ENCODE results near the gene C1RL. TPM values are rescaled to one million over a fixed set of nuclear protein-coding genes. Genes with fewer than 3 reads are reported as not detected.
"Not testable (repeated sequence)": the region's sequence is repeated elsewhere in the genome, so short reads cannot be mapped to it uniquely, and the experiment has no call there.

C1RL gene
- total RNA-seq, 2 donors from 2014 or later, result 14.0 to 30.6 TPM

DNA sequence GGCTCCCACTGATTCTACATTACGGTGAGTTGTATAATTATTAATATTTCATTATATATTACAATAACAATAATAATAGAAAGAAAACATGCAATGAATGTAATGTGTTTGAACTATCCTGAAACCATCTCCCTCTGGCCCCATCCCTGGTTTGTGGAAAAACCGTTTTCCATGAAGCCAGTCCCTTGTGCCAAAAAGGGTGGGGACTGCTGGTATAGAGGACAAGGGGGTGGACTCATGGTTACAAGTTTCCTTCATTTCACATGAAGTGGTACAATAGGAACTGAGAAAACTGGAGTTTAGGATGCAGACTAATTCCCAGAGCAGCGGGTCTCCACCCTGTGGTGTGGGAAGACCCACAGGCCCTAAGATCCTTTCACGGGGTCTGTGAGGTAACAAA lies 3.0 kb upstream of the C1RL start:
- Mint-ChIP-seq H3K4me3 (no peak overlapping the region), H3K27ac (no peak overlapping the region), H3K4me1 (peaks cover 14% of the 10 kb centered on the region), H3K9me3 (no peaks in the 10 kb centered on the region), H3K27me3 (no peaks in the 10 kb centered on the region), H3K36me3 (ENCODE audit: low read depth) (peaks cover 64% of the 10 kb centered on the region)
- no peak for ATAC-seq (replicated peaks)

DNA sequence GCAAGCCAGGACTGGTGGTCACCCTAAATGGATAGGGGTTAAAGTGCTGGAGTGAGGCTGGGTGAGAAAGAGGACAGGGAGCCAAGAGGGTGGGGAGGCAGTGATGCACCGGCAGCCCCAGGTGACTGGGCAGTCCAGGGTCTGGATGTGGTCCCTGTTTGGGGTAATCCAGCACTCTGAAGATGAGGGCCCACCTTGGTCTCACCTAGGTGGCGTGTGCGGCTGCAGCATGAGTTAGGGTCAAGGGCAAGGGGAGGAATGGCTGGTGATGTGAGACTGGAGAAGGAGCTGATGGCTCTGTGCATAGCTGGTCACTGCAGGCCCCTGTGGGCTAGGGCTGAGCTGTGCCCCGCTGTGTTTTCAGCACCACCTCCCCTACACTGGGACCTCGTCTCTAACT lies 1.6 kb upstream of the C1RL start:
- Mint-ChIP-seq H3K27me3 (no peaks in the 10 kb centered on the region), H3K36me3 (ENCODE audit: low read depth) (peaks cover 65% of the 10 kb centered on the region), H3K4me3 (peak overlapping the region; percentile 97), H3K27ac (no peak overlapping the region), H3K9me3 (peaks cover 7% of the 10 kb centered on the region), H3K4me1 (peaks cover 17% of the 10 kb centered on the region)
- no peak for ATAC-seq (replicated peaks)

DNA sequence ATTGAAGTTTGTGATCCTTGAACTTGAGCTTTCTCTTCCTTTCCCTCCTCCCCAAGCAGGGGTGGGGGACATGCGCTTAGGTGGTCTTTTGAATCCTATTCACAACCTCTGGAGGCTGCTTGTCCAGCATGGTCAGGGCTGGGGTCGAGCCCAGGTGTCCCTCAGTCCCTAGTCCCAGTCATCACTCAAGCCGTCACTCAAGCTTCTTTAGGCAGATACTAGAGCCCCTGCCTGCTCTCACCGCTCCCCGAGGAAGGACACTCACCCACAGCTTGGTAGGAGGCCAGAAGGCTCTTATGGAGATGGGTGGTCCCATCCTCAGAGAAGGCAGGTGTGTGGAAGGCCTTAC lies 532 bp upstream of the C1RL start:
- H3K9me3 Mint-ChIP-seq, result peaks cover 10% of the 10 kb centered on the region
- H3K36me3 Mint-ChIP-seq (ENCODE audit: low read depth), result peaks cover 59% of the 10 kb centered on the region
- H3K27ac Mint-ChIP-seq, result peak overlapping the region; percentile 95
- ATAC-seq (replicated peaks), result no peak
- no peaks in the 10 kb centered on the region for H3K27me3 Mint-ChIP-seq
- H3K4me1 Mint-ChIP-seq, result peaks cover 20% of the 10 kb centered on the region
- H3K4me3 Mint-ChIP-seq, result peak overlapping the region; percentile 97

DNA sequence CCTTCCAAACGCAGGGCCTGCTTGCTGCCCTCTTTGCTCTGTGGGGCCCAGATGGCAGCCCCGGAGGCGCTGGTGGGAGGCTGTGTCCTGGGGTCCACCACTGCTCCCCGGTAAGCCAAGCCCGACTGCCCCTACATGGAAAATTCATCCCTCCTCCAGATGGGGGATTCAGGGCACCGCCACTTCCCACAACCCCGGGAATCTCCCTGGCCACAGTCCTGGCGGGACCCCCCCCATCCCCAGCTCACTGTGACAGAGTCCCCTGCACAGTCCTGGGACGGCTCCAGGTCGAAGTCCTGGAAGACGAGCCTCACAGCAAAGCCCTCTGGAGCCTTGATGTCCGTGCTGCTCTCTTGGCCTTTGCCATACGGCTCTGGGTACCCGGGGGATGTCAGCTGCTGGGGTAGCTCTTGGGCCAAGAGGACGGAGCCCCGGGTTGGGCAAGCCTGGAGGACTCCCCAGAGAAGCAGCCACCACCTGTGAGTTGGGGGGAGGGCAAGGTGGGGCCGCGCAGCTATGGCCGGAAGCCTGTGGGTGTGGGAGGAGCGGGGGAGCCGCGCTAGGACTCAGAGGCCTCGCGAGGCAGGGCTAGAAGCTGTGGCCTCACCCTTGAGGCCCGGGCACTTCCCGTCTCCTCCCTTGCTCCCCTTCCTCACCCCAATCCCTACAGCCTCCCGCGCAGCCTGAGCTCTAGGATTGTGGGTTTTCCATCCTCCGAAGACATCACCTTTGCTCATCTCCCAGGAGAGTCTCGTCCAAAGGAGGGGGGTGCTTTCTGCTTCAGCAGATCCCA lies 815 bp downstream of the C1RL start:
- peak overlapping the region; percentile 95 for H3K27ac Mint-ChIP-seq
- H3K27me3 Mint-ChIP-seq, result no peaks in the 10 kb centered on the region
- H3K9me3 Mint-ChIP-seq, result peaks cover 10% of the 10 kb centered on the region
- peaks cover 16% of the 10 kb centered on the region for H3K4me1 Mint-ChIP-seq
- H3K36me3 Mint-ChIP-seq (ENCODE audit: low read depth), result peaks cover 54% of the 10 kb centered on the region
- peak overlapping the region; percentile 97 for H3K4me3 Mint-ChIP-seq
- peak; percentile 96 for ATAC-seq (replicated peaks)

DNA sequence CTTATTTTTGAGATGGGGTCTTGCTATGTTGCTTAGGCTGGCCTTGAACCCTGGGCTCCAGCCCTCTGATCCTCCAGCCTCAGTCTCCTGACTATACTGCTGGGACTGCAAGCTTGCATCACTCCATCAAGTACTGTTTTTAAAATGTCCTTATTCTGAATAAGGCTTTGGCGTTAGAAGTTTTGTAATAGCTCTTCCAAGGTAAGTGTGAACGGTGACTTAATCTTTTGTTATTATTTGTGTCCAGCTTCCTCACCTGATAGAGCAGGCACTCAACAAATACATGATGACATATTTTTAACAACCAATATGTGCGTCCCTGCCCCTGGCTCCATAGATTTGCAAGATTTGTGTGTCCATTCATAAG lies 1.4 kb downstream of the C1RL start:
- H3K27me3 Mint-ChIP-seq, result no peaks in the 10 kb centered on the region
- peaks cover 57% of the 10 kb centered on the region for H3K36me3 Mint-ChIP-seq (ENCODE audit: low read depth)

DNA sequence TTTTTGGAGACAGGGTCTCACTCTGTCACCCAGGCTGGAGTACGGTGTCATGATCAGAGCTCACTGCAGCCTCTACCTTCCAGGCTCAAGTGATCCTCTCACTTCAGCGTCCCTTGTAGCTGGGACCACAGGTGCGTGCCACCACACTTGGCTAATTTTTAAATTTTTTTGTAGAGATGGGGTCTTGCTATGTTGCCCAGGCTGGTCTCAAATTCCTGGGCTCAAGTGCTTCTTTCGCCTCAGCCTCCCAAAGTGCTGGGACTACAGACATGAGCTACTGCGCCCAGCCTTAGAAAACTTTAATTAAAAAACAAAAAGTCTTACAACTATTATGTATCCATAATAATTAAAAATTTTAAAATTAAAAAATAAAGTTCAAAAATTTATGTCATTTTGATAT lies 1.8 kb downstream of the C1RL start:
- H3K4me3 Mint-ChIP-seq, result peak overlapping the region; percentile 97
- ATAC-seq (replicated peaks); H3K27me3 Mint-ChIP-seq; H3K9me3 Mint-ChIP-seq; H3K27ac Mint-ChIP-seq: not testable (repeated sequence)
- H3K36me3 Mint-ChIP-seq (ENCODE audit: low read depth), result peaks cover 62% of the 10 kb centered on the region
- peaks cover 23% of the 10 kb centered on the region for H3K4me1 Mint-ChIP-seq

More for the DNA sequence above, 1.4 kb downstream of the C1RL start:
- Mint-ChIP-seq H3K4me1 (peaks cover 20% of the 10 kb centered on the region), H3K4me3 (peak overlapping the region; percentile 97), H3K9me3 (peaks cover 10% of the 10 kb centered on the region), H3K27ac (peak overlapping the region; percentile 95)
- ATAC-seq (replicated peaks), result no peak

DNA sequence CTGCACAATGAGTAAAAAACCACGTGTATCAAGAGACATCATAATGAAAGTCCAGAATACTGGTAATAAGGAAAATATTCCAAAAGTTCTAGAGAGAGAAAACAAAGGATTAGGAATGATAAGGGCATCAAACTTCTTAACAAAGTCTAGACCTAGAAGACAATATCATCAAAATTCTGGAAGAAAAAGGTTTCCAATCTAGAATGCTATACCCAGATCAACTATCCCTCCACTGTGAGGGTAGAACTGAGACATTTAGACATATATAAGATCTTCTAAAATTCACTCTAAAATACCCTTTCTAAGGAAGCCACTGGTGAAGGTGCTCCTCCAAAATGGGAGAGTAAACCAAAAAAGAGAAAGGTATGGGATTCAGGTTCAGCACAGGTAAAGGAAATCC lies 2.9 kb downstream of the C1RL start:
- Mint-ChIP-seq H3K27ac (peak overlapping the region; percentile 4), H3K36me3 (ENCODE audit: low read depth) (peaks cover 65% of the 10 kb centered on the region), H3K27me3 (no peaks in the 10 kb centered on the region), H3K4me3 (peak overlapping the region; percentile 97), H3K9me3 (peaks cover 10% of the 10 kb centered on the region), H3K4me1 (peaks cover 23% of the 10 kb centered on the region)
- no peak for ATAC-seq (replicated peaks)

DNA sequence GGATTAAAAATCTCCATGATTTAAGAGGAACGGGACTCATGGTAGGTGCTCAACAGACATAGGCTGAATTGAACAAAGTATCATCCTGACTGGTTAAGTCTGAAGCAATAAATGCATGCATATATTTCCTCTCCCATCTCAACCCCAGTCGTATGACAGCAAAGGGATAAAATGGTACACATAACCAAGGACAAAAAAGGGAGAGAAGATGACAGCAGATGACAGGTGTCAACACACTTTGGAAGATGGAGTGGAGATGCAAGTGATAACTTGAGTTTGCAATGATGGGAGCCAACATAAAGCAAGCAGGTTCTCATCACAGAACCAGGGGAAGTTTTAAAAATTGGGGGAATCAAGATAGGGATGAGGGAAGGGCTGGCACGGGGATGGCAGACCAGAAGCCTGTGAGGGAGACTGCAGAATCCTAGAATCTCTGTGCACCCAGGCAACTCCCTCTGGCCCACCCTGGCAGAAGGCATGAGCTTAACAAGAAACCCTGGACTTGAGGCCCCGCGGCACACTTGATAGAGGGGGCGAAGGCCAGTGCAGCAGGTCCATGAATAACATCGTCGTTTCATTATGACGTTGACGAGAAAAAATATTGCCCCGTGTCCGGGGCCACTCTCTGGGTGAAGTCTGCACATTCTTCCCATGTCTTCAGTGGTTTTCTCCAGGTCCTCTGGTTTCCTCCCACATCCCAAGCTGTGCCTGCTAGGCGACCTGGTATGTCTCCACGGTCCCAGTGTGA lies 5.0 kb downstream of the C1RL start:
- Mint-ChIP-seq H3K4me1 (peaks cover 19% of the 10 kb centered on the region), H3K4me3 (no peak overlapping the region), H3K9me3 (peaks cover 10% of the 10 kb centered on the region), H3K27ac (no peak overlapping the region), H3K27me3 (no peaks in the 10 kb centered on the region), H3K36me3 (ENCODE audit: low read depth) (peaks cover 73% of the 10 kb centered on the region)
- no peak for ATAC-seq (replicated peaks)

DNA sequence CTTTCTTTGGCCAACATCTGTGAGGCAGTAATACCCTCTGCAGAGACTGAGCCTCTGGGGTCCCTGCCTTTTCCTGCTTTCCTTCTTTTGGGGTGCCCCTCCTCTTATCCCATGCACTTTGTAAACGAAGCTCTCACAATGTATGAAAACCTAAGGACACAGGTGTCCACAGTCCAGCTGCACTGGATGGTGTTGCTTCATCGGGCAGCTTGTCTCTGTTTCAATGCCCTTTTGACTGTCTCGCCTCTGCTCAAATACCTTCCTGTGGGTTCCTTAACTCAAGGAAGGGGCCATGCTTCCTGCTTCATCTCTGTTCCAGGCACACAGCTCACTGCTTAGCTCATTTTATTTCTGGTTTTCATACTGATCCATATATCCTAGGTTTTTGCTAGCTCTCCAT lies 6.4 kb downstream of the C1RL start:
- peaks cover 14% of the 10 kb centered on the region for H3K4me1 Mint-ChIP-seq
- H3K27ac Mint-ChIP-seq, result no peak overlapping the region
- peaks cover 76% of the 10 kb centered on the region for H3K36me3 Mint-ChIP-seq (ENCODE audit: low read depth)
- no peaks in the 10 kb centered on the region for H3K27me3 Mint-ChIP-seq
- ATAC-seq (replicated peaks), result no peak
- H3K4me3 Mint-ChIP-seq, result no peak overlapping the region
- H3K9me3 Mint-ChIP-seq, result peaks cover 10% of the 10 kb centered on the region

DNA sequence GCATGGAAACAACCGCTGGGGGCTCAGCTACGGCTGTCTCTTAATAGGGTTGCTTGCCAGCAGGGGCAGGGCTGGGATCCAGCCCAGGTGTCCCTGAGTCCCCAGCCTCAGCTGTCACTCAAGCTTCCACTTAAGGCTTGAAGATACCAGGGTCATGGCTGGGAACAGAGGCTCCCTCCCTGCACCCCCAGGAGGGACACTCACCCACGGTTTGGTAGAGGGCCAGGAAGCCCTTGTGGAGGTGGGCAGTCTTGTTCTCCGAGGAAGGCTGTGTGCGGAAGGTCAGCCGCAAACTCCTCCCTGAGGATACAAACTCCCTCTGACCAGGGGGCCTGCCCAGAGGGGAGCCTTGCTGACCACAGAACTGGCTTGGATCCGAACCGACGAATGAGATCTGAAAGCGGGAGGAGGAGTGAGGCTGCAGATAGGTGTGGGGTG lies 7.3 kb downstream of the C1RL start:
- peaks cover 71% of the 10 kb centered on the region for H3K36me3 Mint-ChIP-seq (ENCODE audit: low read depth)
- no peaks in the 10 kb centered on the region for H3K27me3 Mint-ChIP-seq
- H3K4me3 Mint-ChIP-seq, result no peak overlapping the region
- H3K9me3 Mint-ChIP-seq, result peaks cover 10% of the 10 kb centered on the region
- H3K4me1 Mint-ChIP-seq, result peaks cover 13% of the 10 kb centered on the region
- peak overlapping the region; percentile 54 for H3K27ac Mint-ChIP-seq
- ATAC-seq (replicated peaks), result no peak

DNA sequence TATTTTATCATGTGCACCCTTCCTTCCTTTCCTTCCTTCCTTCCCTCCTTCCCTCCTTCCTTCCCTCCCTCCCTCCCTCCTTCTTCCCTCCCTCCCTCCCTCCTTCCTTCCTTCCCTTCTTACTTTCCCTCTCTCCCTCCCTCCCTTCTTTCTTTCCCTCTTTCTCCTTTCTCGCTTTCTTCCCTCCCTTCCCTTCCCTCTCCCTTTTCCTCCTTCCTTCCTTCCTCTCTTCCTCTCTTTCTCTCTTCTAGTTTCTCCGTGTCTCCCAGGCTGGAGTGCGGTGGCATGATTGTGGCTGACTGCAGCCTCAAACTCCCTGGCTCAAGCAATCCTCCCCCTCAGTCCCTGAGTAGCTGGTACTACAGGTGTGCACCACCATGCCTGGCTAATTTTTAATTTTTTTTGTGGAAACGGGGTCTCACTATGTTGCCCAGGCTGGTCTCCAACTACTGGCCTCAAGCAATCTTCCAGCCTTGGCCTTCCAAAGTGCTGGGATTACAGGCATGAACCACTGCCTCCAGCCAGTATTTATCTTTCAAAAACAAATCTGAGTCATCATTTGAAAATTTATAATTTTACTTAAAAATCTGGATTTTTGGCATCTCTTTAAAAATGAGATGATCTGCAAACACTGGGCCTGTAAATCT lies 7.8 kb downstream of the C1RL start:
- no peaks in the 10 kb centered on the region for H3K27me3 Mint-ChIP-seq
- peak overlapping the region; percentile 54 for H3K27ac Mint-ChIP-seq
- H3K36me3 Mint-ChIP-seq (ENCODE audit: low read depth), result peaks cover 66% of the 10 kb centered on the region
- H3K4me3 Mint-ChIP-seq, result no peak overlapping the region
- peaks cover 8% of the 10 kb centered on the region for H3K9me3 Mint-ChIP-seq
- ATAC-seq (replicated peaks), result no peak
- peaks cover 13% of the 10 kb centered on the region for H3K4me1 Mint-ChIP-seq

DNA sequence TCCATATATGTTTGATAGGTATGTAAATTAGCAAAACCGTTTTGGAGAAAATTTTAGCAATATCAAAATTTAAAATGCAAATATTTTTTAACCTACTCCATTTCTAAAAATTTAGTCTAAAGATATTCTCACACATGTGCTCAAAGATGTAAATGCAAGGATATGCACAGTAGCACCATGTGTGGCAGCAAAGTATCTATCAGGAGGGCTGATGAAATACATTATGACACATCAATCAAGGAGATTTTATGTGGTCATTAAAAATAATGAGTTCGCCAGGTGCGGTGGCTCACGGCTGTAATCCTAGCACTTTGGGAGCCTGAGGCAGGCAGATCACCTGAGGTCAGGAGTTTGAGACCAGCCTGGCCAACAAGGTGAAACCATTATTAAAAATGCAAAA lies 8.8 kb downstream of the C1RL start:
- no peak for ATAC-seq (replicated peaks)
- Mint-ChIP-seq H3K36me3 (ENCODE audit: low read depth) (peaks cover 56% of the 10 kb centered on the region), H3K27me3 (no peaks in the 10 kb centered on the region), H3K27ac (no peak overlapping the region), H3K9me3 (no peaks in the 10 kb centered on the region), H3K4me1 (peaks cover 8% of the 10 kb centered on the region), H3K4me3 (no peak overlapping the region)

DNA sequence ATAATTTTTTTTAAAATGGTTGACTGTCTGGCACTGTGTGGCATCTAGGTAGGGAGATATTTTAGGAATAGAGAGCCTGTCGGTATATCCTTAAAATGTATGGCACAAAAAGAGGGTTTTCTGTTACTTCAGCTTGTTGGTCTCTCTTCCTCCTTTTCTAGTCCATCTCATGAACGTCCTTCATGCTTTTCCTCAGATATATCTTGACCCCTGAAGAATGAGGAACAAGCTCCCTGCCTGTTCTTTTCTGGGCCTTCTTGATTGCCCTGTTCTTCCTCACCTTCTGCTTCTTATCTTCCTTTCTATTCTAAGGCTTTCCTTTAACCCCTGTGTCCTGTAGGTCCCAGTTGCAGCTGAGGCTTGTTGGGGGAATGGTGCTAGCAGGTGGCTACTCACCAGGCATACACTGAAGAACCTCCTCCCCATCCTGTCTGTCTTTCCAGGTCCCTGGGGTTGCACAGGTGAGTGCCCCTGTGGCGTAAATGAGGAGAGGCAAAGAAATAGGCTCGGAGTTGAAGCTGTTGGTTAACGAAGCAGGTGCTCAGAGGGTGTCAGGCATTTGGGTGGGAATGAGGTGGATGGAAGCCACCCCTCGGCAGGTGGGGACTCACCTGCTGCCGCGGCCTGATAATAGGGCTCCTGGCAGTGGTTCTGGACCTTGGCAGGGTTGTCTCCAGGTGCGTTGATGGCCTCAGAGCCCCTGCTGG lies 9.6 kb downstream of the C1RL start:
- no peaks in the 10 kb centered on the region for H3K9me3 Mint-ChIP-seq
- H3K27ac Mint-ChIP-seq, result peak overlapping the region; percentile 73
- H3K27me3 Mint-ChIP-seq, result no peaks in the 10 kb centered on the region
- ATAC-seq (replicated peaks), result no peak
- H3K36me3 Mint-ChIP-seq (ENCODE audit: low read depth), result peaks cover 55% of the 10 kb centered on the region
- no peak overlapping the region for H3K4me3 Mint-ChIP-seq
- H3K4me1 Mint-ChIP-seq, result peaks cover 8% of the 10 kb centered on the region

DNA sequence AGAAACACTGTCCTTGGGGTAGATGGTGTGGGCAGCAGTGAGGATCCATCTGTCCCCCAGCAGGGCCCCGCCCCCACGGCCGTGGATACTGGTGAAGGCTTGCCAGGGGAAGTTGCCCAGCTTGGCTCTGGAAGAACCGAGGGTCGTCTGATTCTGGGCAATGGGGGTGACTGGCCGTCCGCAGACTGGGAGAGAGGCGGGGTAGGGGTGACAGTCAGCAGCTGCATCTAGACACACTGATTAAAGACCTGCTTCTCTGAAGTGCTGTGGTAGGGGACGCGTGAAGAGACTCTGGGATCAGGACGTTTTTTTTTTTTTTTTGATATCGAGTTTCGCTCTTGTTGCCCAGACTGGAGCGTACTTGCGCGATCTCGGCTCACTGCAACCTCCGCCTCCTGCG lies 12.0 kb downstream of the C1RL start:
- Mint-ChIP-seq H3K4me1 (no peaks in the 10 kb centered on the region), H3K9me3 (no peaks in the 10 kb centered on the region), H3K27ac (no peak overlapping the region), H3K4me3 (no peak overlapping the region), H3K27me3 (no peaks in the 10 kb centered on the region), H3K36me3 (ENCODE audit: low read depth) (peaks cover 37% of the 10 kb centered on the region)
- no peak for ATAC-seq (replicated peaks)
